Panc1 (cell line): ENCODE results near the gene TSNAXIP1. TPM values are rescaled to one million over a fixed set of nuclear protein-coding genes. Genes with fewer than 3 reads are reported as not detected.

Experiments
- ATAC-seq: fragments of 200-7000 bp; cut with Tn5 transposase; 2 replicates; pipeline ENCODE4 v1.9.1; 2020; ENCODE audit warnings: mild to moderate bottlenecking, moderate library complexity
- BruUV-seq: library from RNA; stranded (reverse); fragments of 400-500 nt; replicated peaks from 2 replicates; lab custom pipeline; 2021; lab: Mats Ljungman, UMichigan
- CTCF ChIA-PET: fragments of 300-600 bp; sonication (Branson Sonifier 250); formaldehyde crosslinking; loops from one replicate; lab custom pipeline; 2022; ENCODE audit warnings: antibody characterized with exemption; lab: Charles Lee
- POLR2A ChIA-PET: fragments of 300-600 bp; sonication (Branson Sonifier 250); formaldehyde crosslinking; loops from one replicate; lab custom pipeline; 2022; ENCODE audit warnings: antibody characterized with exemption; lab: Charles Lee
- DNase-seq: peaks from one replicate; pipeline ENCODE4 v3.0.0-alpha.2; 2010; ENCODE audit warnings: low read depth, low spot score
- H3K27ac ChIP-seq: 2 replicates; pipeline ENCODE4 v1.5.1; 2011; ENCODE audit warnings: mild to moderate bottlenecking, low read length, inconsistent platforms
- H3K27me3 ChIP-seq: fragments of 200-500 bp; sonication (Bioruptor generic); 2 replicates; pipeline ENCODE4 v1.6.0; 2014; ENCODE audit warnings: low read length, inconsistent platforms; ENCODE audit not compliant: control insufficient read depth, insufficient read depth
- H3K36me3 ChIP-seq: fragments of 200-500 bp; sonication (Bioruptor generic); 2 replicates; pipeline ENCODE4 v1.5.1; 2014; ENCODE audit warnings: inconsistent platforms, mild to moderate bottlenecking, low read length, moderate library complexity; ENCODE audit not compliant: control insufficient read depth, insufficient read depth
- H3K4me1 ChIP-seq: 2 replicates; pipeline ENCODE4 v1.5.1; 2011; ENCODE audit warnings: inconsistent platforms, mild to moderate bottlenecking, low read length, moderate library complexity; ENCODE audit not compliant: control insufficient read depth, insufficient read depth
- H3K4me3 ChIP-seq, 2 experiments: 2 replicates each; pipeline ENCODE4 v1.5.1; 2011 to 2012; ENCODE audit warnings: low read depth in 2 of 2, low read length in 2 of 2, mild to moderate bottlenecking in 2 of 2, inconsistent platforms in 1 of 2, moderate library complexity in 1 of 2
- H3K9me3 ChIP-seq: fragments of 200-500 bp; sonication (Bioruptor generic); 2 replicates; pipeline ENCODE4 v1.5.1; 2014; ENCODE audit warnings: low read depth, mild to moderate bottlenecking, inconsistent platforms, low read length, moderate library complexity; ENCODE audit not compliant: control insufficient read depth, insufficient read depth
- POLR2AphosphoS5 ChIP-seq: IDR thresholded peaks from 2 replicates; pipeline ENCODE4 v1.6.1; 2012; ENCODE audit warnings: mild to moderate bottlenecking, low read depth, low read length, moderate library complexity
- SIN3A ChIP-seq: IDR thresholded peaks from 2 replicates; pipeline ENCODE4 v1.6.1; 2012; ENCODE audit warnings: low read depth, mild to moderate bottlenecking, low read length, moderate library complexity, borderline replicate concordance; ENCODE audit not compliant: insufficient read depth
- TCF7L2 ChIP-seq: IDR thresholded peaks from 2 replicates; pipeline ENCODE4 v1.6.1; 2011; ENCODE audit warnings: mild to moderate bottlenecking, low read depth, low read length, inconsistent platforms
- in situ Hi-C: cut with HindIII; loops from 2 replicates; pipeline ENCODE4 v1.10.0; 2016; ENCODE audit warnings: low sequenced_read_pairs, low pct_unique_long_range_greater_than_20kb
- intact Hi-C: fragments of 100-400 bp; cut with micrococcal nuclease; formaldehyde crosslinking; loops from one replicate; pipeline ENCODE4 v1.10.0; 2022; ENCODE audit not compliant: unreplicated experiment
- total RNA-seq: library from RNA; stranded (reverse); gene quantifications from one replicate; pipeline ENCODE4 v1.2.1, GENCODE V29; 2021; ENCODE audit not compliant: unreplicated experiment
- TF ChIP-seq, protein P1 (sequence below), 2 experiments: IDR thresholded peaks; 2 replicates each; pipeline ENCODE4 v1.6.1; 2011 to 2012; ENCODE audit warnings: low read depth in 2 of 2, control low read depth in 1 of 2, low read length in 1 of 2, mild to moderate bottlenecking in 1 of 2, moderate library complexity in 1 of 2; ENCODE audit not compliant: insufficient read depth in 1 of 2
- TF ChIP-seq, protein P2 (sequence below): fragments of 450-650 bp; IDR thresholded peaks from 2 replicates; pipeline ENCODE4 v1.5.1; 2017; ENCODE audit warnings: mild to moderate bottlenecking

Gene TSNAXIP1
- total RNA-seq, 1 experiment from 2014 or later, result 1.6 TPM

DNA sequence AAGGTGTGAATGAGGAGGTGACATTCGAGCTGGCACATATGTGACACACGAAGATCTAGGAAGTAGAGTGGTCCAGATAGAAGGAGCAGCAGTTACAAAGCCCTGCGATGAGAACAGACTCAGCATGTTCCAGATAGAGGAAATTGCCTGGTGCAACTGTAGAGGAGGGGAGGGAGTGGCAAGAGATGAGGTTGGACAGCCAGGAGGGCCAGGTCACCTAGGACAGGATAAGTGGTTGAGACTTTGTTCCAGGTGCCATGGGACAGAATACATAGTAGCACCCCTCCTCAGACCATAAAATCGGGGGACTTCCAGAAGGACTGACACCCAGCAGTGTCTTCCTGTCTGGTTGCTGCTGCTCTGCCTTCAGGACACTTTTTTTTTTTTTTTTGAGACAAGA, 51.8 kb downstream of the TSNAXIP1 start:
- BruUV-seq, result TSS peak; percentile 21
- peaks cover 15% of the 10 kb centered on the region for H3K4me1 ChIP-seq
- POLR2A ChIA-PET, result no interaction called here
- no peaks in the 10 kb centered on the region for H3K36me3 ChIP-seq
- CTCF ChIA-PET, result no interaction called here
- no peaks in the 10 kb centered on the region for H3K27me3 ChIP-seq
- ATAC-seq, result no peak
- no peak overlapping the region for H3K27ac ChIP-seq
- H3K9me3 ChIP-seq, result no peaks in the 10 kb centered on the region
- intact Hi-C loops, result no loop called here
- TF ChIP-seq POLR2AphosphoS5 (no peak), TCF7L2 (no peak), SIN3A (no peak)
- TF ChIP-seq, protein P1, sequence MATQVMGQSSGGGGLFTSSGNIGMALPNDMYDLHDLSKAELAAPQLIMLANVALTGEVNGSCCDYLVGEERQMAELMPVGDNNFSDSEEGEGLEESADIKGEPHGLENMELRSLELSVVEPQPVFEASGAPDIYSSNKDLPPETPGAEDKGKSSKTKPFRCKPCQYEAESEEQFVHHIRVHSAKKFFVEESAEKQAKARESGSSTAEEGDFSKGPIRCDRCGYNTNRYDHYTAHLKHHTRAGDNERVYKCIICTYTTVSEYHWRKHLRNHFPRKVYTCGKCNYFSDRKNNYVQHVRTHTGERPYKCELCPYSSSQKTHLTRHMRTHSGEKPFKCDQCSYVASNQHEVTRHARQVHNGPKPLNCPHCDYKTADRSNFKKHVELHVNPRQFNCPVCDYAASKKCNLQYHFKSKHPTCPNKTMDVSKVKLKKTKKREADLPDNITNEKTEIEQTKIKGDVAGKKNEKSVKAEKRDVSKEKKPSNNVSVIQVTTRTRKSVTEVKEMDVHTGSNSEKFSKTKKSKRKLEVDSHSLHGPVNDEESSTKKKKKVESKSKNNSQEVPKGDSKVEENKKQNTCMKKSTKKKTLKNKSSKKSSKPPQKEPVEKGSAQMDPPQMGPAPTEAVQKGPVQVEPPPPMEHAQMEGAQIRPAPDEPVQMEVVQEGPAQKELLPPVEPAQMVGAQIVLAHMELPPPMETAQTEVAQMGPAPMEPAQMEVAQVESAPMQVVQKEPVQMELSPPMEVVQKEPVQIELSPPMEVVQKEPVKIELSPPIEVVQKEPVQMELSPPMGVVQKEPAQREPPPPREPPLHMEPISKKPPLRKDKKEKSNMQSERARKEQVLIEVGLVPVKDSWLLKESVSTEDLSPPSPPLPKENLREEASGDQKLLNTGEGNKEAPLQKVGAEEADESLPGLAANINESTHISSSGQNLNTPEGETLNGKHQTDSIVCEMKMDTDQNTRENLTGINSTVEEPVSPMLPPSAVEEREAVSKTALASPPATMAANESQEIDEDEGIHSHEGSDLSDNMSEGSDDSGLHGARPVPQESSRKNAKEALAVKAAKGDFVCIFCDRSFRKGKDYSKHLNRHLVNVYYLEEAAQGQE (IDR thresholded peaks at IDR 0.05; ENCODE audit: insufficient read depth in 1 of 2, low read depth in 2 of 2, low read length in 1 of 2), result no peak
- TF ChIP-seq, protein P2, sequence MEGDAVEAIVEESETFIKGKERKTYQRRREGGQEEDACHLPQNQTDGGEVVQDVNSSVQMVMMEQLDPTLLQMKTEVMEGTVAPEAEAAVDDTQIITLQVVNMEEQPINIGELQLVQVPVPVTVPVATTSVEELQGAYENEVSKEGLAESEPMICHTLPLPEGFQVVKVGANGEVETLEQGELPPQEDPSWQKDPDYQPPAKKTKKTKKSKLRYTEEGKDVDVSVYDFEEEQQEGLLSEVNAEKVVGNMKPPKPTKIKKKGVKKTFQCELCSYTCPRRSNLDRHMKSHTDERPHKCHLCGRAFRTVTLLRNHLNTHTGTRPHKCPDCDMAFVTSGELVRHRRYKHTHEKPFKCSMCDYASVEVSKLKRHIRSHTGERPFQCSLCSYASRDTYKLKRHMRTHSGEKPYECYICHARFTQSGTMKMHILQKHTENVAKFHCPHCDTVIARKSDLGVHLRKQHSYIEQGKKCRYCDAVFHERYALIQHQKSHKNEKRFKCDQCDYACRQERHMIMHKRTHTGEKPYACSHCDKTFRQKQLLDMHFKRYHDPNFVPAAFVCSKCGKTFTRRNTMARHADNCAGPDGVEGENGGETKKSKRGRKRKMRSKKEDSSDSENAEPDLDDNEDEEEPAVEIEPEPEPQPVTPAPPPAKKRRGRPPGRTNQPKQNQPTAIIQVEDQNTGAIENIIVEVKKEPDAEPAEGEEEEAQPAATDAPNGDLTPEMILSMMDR, result no peak
- no peak overlapping the region for H3K4me3 ChIP-seq
- DNase-seq, result no peak
- in situ Hi-C loops, result no loop called here

DNA sequence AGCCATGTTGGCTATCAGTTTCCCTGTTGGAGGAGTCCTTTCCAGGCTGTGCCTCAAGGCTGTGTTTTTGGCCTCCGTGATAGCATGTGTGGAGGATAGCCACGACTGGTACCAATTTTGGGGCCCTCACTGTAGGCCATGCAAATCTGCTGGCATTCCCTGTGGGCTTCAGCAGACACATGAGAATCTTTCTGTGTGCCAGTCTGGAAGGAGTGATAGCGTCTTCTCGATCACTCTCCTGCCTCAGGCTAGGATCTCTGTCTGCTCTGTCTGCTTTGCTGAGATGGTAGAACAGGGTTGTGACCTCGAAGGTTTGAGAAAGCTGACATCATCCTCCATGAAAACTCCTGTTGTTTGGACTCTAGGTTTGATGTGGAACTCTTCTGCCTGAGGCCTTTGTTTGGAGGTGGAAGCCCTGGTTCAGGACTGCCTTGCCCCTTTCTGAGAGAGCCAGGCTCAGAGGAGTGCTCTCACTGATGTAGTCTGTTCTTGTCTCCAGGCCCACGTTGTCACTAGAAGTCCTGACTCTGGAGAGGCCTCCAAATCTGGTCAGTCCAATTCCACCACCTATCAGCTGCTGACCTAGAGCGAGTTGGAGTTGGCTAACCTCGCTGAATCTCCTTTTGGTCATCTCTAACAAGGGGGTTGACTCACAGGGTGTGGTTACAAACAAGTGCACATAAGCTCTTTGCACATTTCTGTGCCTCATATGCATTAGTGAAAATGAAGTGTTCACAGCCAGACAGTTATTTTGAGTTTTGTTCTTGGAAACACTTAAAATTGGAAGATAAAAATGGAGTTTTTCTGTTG, 54.1 kb downstream of the TSNAXIP1 start:
- no peak for DNase-seq

More for the DNA sequence above, 54.1 kb downstream of the TSNAXIP1 start:
- no peak for TF ChIP-seq POLR2AphosphoS5
- TF ChIP-seq, protein P1 (IDR thresholded peaks at IDR 0.05; ENCODE audit: insufficient read depth in 1 of 2, low read depth in 2 of 2, low read length in 1 of 2), result no peak
- TF ChIP-seq, protein P2, result no peak
- no peak for TF ChIP-seq SIN3A
- no peak for TF ChIP-seq TCF7L2
- no peak overlapping the region for H3K4me3 ChIP-seq
- no TSS peak for BruUV-seq
- H3K27ac ChIP-seq, result no peak overlapping the region
- intact Hi-C loops (no loop called here), in situ Hi-C loops (no loop called here)
- no peak for ATAC-seq
- H3K9me3 ChIP-seq, result no peaks in the 10 kb centered on the region
- ChIA-PET CTCF (interaction anchor here (0.6 kb wide), 1 partner anchor 11 kb away, joined by 11 read pairs; no protein-coding TSS in a partner anchor), POLR2A (no interaction called here)
- H3K4me1 ChIP-seq, result peaks cover 13% of the 10 kb centered on the region
- H3K36me3 ChIP-seq, result no peaks in the 10 kb centered on the region; the same call in none of the 2 replicates
- no peaks in the 10 kb centered on the region for H3K27me3 ChIP-seq
